Naive thymus-derived CD8-positive, alpha-beta T cell (primary cell): ENCODE measurements around the gene EDIL3. TPM values are rescaled to one million over a fixed set of nuclear protein-coding genes. Genes with fewer than 3 reads are reported as not detected.
A peak's percentile ranks its signal among the peaks of the same experiment; 100 is the strongest.

Source experiments
- ATAC-seq, 2 donors: fragments of 150-1000 bp; cut with Tn5 transposase in 1 of 2; sonication (Bioruptor Pico), chemical (Tn5 transposase) in 1 of 2; 1 replicate in 1 of 2; 2 replicates in 1 of 2; pipeline ENCODE4 v1.10.0; 2021; ENCODE audit warnings: mild to moderate bottlenecking in 2 of 2, moderate library complexity in 2 of 2
- POLR2A ChIA-PET: fragments of 350-600 bp; sonication (Branson Sonifier 250); formaldehyde crosslinking; loops from one replicate; lab custom pipeline; 2021; ENCODE audit warnings: antibody characterized with exemption; lab: Charles Lee
- DNase-seq, 10 donors: peaks; one replicate each; pipeline versions ENCODE4 v3.0.0 to v3.0.0-alpha.2; 2020 to 2022
- H3K27ac Mint-ChIP-seq, 10 donors: one replicate each; pipeline ENCODE4 v1.8.0; 2020 to 2022; ENCODE audit warnings: mild to moderate bottlenecking in 10 of 10, mixed read lengths in 10 of 10, moderate library complexity in 4 of 10, inconsistent platforms in 1 of 10
- H3K27me3 Mint-ChIP-seq, 5 donors: one replicate each; pipeline ENCODE4 v1.8.0; 2021 to 2022; ENCODE audit warnings: mixed read lengths in 5 of 5
- H3K36me3 Mint-ChIP-seq, 3 donors: one replicate each; pipeline ENCODE4 v1.8.0; 2020 to 2022; ENCODE audit warnings: mixed read lengths in 3 of 3, mild to moderate bottlenecking in 2 of 3, inconsistent platforms in 1 of 3
- H3K4me1 Mint-ChIP-seq, 4 donors: one replicate each; pipeline ENCODE4 v1.8.0; 2021 to 2022; ENCODE audit warnings: mixed read lengths in 4 of 4
- H3K4me3 Mint-ChIP-seq, 10 donors: one replicate each; pipeline ENCODE4 v1.8.0; 2020 to 2022; ENCODE audit warnings: mild to moderate bottlenecking in 10 of 10, mixed read lengths in 10 of 10, moderate library complexity in 6 of 10, inconsistent platforms in 1 of 10
- H3K9me3 Mint-ChIP-seq, 9 donors: one replicate each; pipeline ENCODE4 v1.8.0; 2020 to 2022; ENCODE audit warnings: mixed read lengths in 9 of 9, mild to moderate bottlenecking in 3 of 9, inconsistent platforms in 1 of 9, moderate library complexity in 1 of 9
- polyA plus RNA-seq, 3 donors: library from polyadenylated mRNA; unstranded; fragments of 300-500 nt; fragmentation: Illumina TruSeq; gene quantifications; one replicate each; pipeline ENCODE4 v1.2.3, GENCODE V29; 2021
- total RNA-seq, 8 experiments: library from RNA in 2 of 8; stranded (reverse) in 2 of 8; gene quantifications; one replicate each; pipeline ENCODE4 v1.2.3 and lab custom pipeline; 2021 to 2026

EDIL3 gene
- total and polyA plus RNA-seq, 5 experiments from 2014 or later = not detected

- Mint-ChIP-seq H3K4me1 (no peaks in the 10 kb centered on the region), H3K27ac (no peak overlapping the region), H3K27me3 (no peaks in the 10 kb centered on the region), H3K4me3 (no peak overlapping the region), H3K36me3 (no peaks in the 10 kb centered on the region), H3K9me3 (no peaks in the 10 kb centered on the region)
- POLR2A ChIA-PET = no interaction called here
- ATAC-seq (no peak), DNase-seq (no peak)
Measured at GRCh38 chr5:83972909-83973308, 411.8 kb downstream of the EDIL3 start.

- H3K4me3 Mint-ChIP-seq = no peak overlapping the region
- POLR2A ChIA-PET = no interaction called here
- H3K36me3 Mint-ChIP-seq = no peaks in the 10 kb centered on the region
- no peaks in the 10 kb centered on the region for H3K27me3 Mint-ChIP-seq
- DNase-seq (no peak), ATAC-seq (no peak)
- no peaks in the 10 kb centered on the region for H3K4me1 Mint-ChIP-seq
- H3K27ac Mint-ChIP-seq = no peak overlapping the region
- no peaks in the 10 kb centered on the region for H3K9me3 Mint-ChIP-seq
Measured at GRCh38 chr5:83972236-83972635, 412.4 kb downstream of the EDIL3 start.

- POLR2A ChIA-PET = no interaction called here
- Mint-ChIP-seq H3K27ac (no peak overlapping the region), H3K9me3 (peaks cover 0 to 3% (median 0%) of the 10 kb centered on the region in 9 donors), H3K4me3 (no peak overlapping the region), H3K27me3 (no peaks in the 10 kb centered on the region), H3K4me1 (no peaks in the 10 kb centered on the region), H3K36me3 (no peaks in the 10 kb centered on the region)
- ATAC-seq (no peak), DNase-seq (no peak)
Measured at GRCh38 chr5:83967417-83967816, 417.3 kb downstream of the EDIL3 start.

GRCh38 chr5:83965441-83965840 lies 419.2 kb downstream of the EDIL3 start:
- POLR2A ChIA-PET = no interaction called here
- no peak for DNase-seq
- Mint-ChIP-seq H3K27ac (no peak overlapping the region), H3K9me3 (peaks cover 0 to 3% (median 0%) of the 10 kb centered on the region in 9 donors), H3K27me3 (no peaks in the 10 kb centered on the region), H3K36me3 (no peaks in the 10 kb centered on the region), H3K4me3 (no peak overlapping the region), H3K4me1 (no peaks in the 10 kb centered on the region)
- ATAC-seq = no peak

GRCh38 chr5:83964271-83964670 lies 420.4 kb downstream of the EDIL3 start:
- no peak overlapping the region for H3K27ac Mint-ChIP-seq
- no peaks in the 10 kb centered on the region for H3K36me3 Mint-ChIP-seq
- H3K27me3 Mint-ChIP-seq = no peaks in the 10 kb centered on the region
- ATAC-seq = no peak
- H3K4me1 Mint-ChIP-seq = no peaks in the 10 kb centered on the region
- POLR2A ChIA-PET = no interaction called here
- peaks cover 0 to 3% (median 0%) of the 10 kb centered on the region in 9 donors for H3K9me3 Mint-ChIP-seq
- no peak for DNase-seq
- H3K4me3 Mint-ChIP-seq = no peak overlapping the region

- no peak overlapping the region for H3K27ac Mint-ChIP-seq
- no peaks in the 10 kb centered on the region for H3K4me1 Mint-ChIP-seq
- no peaks in the 10 kb centered on the region for H3K27me3 Mint-ChIP-seq
- H3K9me3 Mint-ChIP-seq = peaks cover 0 to 7% (median 0%) of the 10 kb centered on the region in 9 donors
- no peaks in the 10 kb centered on the region for H3K36me3 Mint-ChIP-seq
- POLR2A ChIA-PET = interaction anchor here (0.6 kb wide), 1 partner anchor 13 kb away, joined by 4 read pairs; no protein-coding TSS in a partner anchor
- DNase-seq (no peak), ATAC-seq (no peak)
- no peak overlapping the region for H3K4me3 Mint-ChIP-seq
Measured at GRCh38 chr5:83957188-83957587, 427.5 kb downstream of the EDIL3 start.

GRCh38 chr5:83956386-83956785 lies 428.3 kb downstream of the EDIL3 start:
- Mint-ChIP-seq H3K4me3 (no peak overlapping the region), H3K27ac (no peak overlapping the region), H3K27me3 (no peaks in the 10 kb centered on the region), H3K4me1 (no peaks in the 10 kb centered on the region), H3K36me3 (no peaks in the 10 kb centered on the region), H3K9me3 (peaks cover 0 to 7% (median 0%) of the 10 kb centered on the region in 9 donors)
- POLR2A ChIA-PET = no interaction called here
- ATAC-seq (no peak), DNase-seq (no peak)

GRCh38 chr5:83955916-83956315 lies 428.8 kb downstream of the EDIL3 start:
- POLR2A ChIA-PET = no interaction called here

GRCh38 chr5:83947763-83948162 lies 436.9 kb downstream of the EDIL3 start:
- POLR2A ChIA-PET = no interaction called here
- no peak overlapping the region for H3K4me3 Mint-ChIP-seq
- no peaks in the 10 kb centered on the region for H3K27me3 Mint-ChIP-seq
- H3K27ac Mint-ChIP-seq = no peak overlapping the region
- H3K36me3 Mint-ChIP-seq = no peaks in the 10 kb centered on the region
- H3K9me3 Mint-ChIP-seq = peaks cover 0 to 8% (median 0%) of the 10 kb centered on the region in 9 donors
- no peaks in the 10 kb centered on the region for H3K4me1 Mint-ChIP-seq
- ATAC-seq (no peak), DNase-seq (no peak)

More at GRCh38 chr5:83955916-83956315, 428.8 kb downstream of the EDIL3 start:
- Mint-ChIP-seq H3K4me3 (no peak overlapping the region), H3K9me3 (peaks cover 0 to 7% (median 0%) of the 10 kb centered on the region in 9 donors), H3K27me3 (no peaks in the 10 kb centered on the region), H3K4me1 (no peaks in the 10 kb centered on the region), H3K27ac (no peak overlapping the region), H3K36me3 (no peaks in the 10 kb centered on the region)
- DNase-seq (no peak), ATAC-seq (no peak)

GRCh38 chr5:83946516-83946915 lies 438.2 kb downstream of the EDIL3 start:
- peaks cover 0 to 5% (median 0%) of the 10 kb centered on the region in 9 donors for H3K9me3 Mint-ChIP-seq
- no peak for ATAC-seq
- no peak overlapping the region for H3K4me3 Mint-ChIP-seq
- POLR2A ChIA-PET = no interaction called here
- no peaks in the 10 kb centered on the region for H3K36me3 Mint-ChIP-seq
- H3K27ac Mint-ChIP-seq = no peak overlapping the region
- DNase-seq = no peak
- no peaks in the 10 kb centered on the region for H3K4me1 Mint-ChIP-seq
- H3K27me3 Mint-ChIP-seq = no peaks in the 10 kb centered on the region

- no peak overlapping the region for H3K4me3 Mint-ChIP-seq
- H3K36me3 Mint-ChIP-seq = no peaks in the 10 kb centered on the region
- POLR2A ChIA-PET = no interaction called here
- H3K9me3 Mint-ChIP-seq = peaks cover 0 to 3% (median 0%) of the 10 kb centered on the region in 9 donors
- ATAC-seq = no peak
- DNase-seq = no peak
- H3K27ac Mint-ChIP-seq = no peak overlapping the region
- no peaks in the 10 kb centered on the region for H3K27me3 Mint-ChIP-seq
- H3K4me1 Mint-ChIP-seq = no peaks in the 10 kb centered on the region
Measured at GRCh38 chr5:83942155-83942554, 442.5 kb downstream of the EDIL3 start.

- POLR2A ChIA-PET = no interaction called here
- no peaks in the 10 kb centered on the region for H3K4me1 Mint-ChIP-seq
Measured at GRCh38 chr5:83937837-83938236, 446.8 kb downstream of the EDIL3 start.

GRCh38 chr5:83931969-83932368 lies 452.7 kb downstream of the EDIL3 start:
- no peak for DNase-seq
- peaks cover 0 to 11% (median 0%) of the 10 kb centered on the region in 5 donors for H3K27me3 Mint-ChIP-seq
- H3K4me3 Mint-ChIP-seq = no peak overlapping the region
- ATAC-seq = no peak
- H3K27ac Mint-ChIP-seq = no peak overlapping the region
- no peaks in the 10 kb centered on the region for H3K36me3 Mint-ChIP-seq
- POLR2A ChIA-PET = no interaction called here
- H3K9me3 Mint-ChIP-seq = peaks cover 0 to 12% (median 3%) of the 10 kb centered on the region in 9 donors
- H3K4me1 Mint-ChIP-seq = no peaks in the 10 kb centered on the region

More at GRCh38 chr5:83937837-83938236, 446.8 kb downstream of the EDIL3 start:
- no peak for DNase-seq
- Mint-ChIP-seq H3K27me3 (no peaks in the 10 kb centered on the region), H3K4me3 (no peak overlapping the region), H3K9me3 (peaks cover 0 to 3% (median 0%) of the 10 kb centered on the region in 9 donors), H3K36me3 (no peaks in the 10 kb centered on the region), H3K27ac (no peak overlapping the region)
- ATAC-seq = no peak

GRCh38 chr5:83927140-83927733 lies 457.4 kb downstream of the EDIL3 start:
- H3K4me1 Mint-ChIP-seq = no peaks in the 10 kb centered on the region
- H3K4me3 Mint-ChIP-seq = no peak overlapping the region
- H3K36me3 Mint-ChIP-seq = no peaks in the 10 kb centered on the region

More at GRCh38 chr5:83927140-83927733, 457.4 kb downstream of the EDIL3 start:
- peaks cover 0 to 3% (median 0%) of the 10 kb centered on the region in 9 donors for H3K9me3 Mint-ChIP-seq
- peaks cover 0 to 14% (median 10%) of the 10 kb centered on the region in 5 donors for H3K27me3 Mint-ChIP-seq
- POLR2A ChIA-PET = no interaction called here
- ATAC-seq = no peak
- DNase-seq = peak in 9 of 10 donors; percentile 1 to 66 (median 7)
- no peak overlapping the region for H3K27ac Mint-ChIP-seq
